Erythroblast (primary cell): ENCODE measurements around the gene RAC3.

ENCODE experiments used
- GATA1 ChIP-seq: IDR thresholded peaks from 2 replicates; pipeline ENCODE4 v1.6.1; 2011; ENCODE audit warnings: low read depth, mild to moderate bottlenecking, control low read depth, low read length, moderate library complexity
- POLR2A ChIP-seq: IDR thresholded peaks from 2 replicates; pipeline ENCODE4 v1.6.1; 2011; ENCODE audit warnings: mild to moderate bottlenecking, low read length

DNA sequence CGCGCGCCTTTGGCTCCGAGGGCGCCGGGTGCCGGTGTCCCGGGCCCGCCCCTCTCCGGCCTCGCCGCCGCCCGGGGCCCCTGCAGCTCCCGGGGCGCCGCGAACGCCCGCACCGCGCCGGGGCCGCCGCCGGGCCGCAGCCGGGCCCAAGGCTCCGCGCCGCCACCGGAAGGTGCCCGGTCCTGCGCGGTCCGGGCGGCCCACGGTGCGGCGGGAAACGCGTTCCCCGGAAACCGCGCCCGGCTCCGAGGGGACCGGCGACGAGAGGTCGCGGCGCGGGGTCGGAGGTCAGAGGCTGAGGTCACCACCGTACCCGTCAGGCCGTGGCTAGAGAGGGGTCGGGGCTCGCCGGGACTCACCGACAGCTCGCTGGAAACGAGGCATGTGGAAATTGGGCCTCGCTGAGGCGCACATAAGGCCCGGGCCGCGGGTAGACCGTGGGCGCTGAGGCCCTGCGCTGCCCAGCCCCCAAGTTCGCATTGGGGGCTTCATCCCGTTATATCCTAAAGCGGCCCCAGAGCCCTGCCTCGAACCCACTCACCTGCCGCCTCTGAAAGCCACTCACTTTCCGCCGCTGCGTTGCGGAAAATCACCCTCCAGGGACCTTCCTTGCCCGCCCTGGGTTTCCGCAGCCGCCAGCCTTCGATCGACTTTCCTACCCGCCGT lies 34.3 kb downstream of the RAC3 start, which contains the start of gene DUS1L:
- TF ChIP-seq POLR2A: peak; percentile 63
- no peak for TF ChIP-seq GATA1
